ENCODE data around the gene TXNRD1. TPM values are rescaled to one million over a fixed set of nuclear protein-coding genes. Genes with fewer than 3 reads are reported as not detected.

TXNRD1 gene
- total RNA-seq, 1 experiment from 2014 or later: 180 TPM

GRCh38 chr12:104372061-104372720 is 156.6 kb downstream of the TXNRD1 start:
- DNase-seq: no peak
- H3K27me3 ChIP-seq (ENCODE audit: control insufficient read depth, insufficient read depth, low read length): no peaks in the 10 kb centered on the region
- no peak overlapping the region for H3K4me3 ChIP-seq (ENCODE audit: insufficient read depth, low read depth, low read length)
- H3K36me3 ChIP-seq (replicated peaks; ENCODE audit: control insufficient read depth, insufficient read depth, low read length): no peaks in the 10 kb centered on the region

DNA sequence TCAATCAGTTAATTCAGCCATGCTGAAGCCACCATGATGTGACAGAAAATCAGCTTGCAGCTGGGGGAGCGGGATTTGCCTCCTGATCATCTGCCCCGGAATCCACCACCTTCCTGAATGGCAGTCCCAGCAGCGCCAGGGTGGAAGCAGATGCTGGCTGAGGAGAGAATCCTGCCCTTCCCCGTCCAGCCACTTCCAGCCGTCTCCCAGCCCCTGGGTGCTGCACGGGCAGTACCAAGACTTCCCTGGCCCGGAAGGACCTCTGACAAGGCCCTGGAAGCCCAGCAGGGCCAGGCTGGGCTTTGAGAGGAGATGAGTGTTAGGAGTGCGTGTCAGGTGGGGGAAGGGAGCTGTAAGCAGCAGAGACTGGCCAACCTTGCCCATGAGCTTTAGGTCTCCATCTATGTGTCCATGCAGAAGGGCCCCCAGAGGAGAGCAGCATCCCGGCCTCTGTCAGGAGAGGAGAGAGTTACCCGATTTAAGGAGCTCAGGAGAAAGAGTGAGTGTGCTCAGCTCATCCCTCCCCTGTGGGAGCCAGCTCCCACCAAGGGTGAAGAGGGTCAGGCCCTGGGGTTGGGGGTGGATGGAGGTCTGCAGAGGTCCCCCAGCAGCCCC is 157.2 kb downstream of the TXNRD1 start:
- Histone ChIP-seq H3K27me3 (ENCODE audit: control insufficient read depth, insufficient read depth, low read length) (no peaks in the 10 kb centered on the region), H3K4me3 (ENCODE audit: insufficient read depth, low read depth, low read length) (no peak overlapping the region), H3K36me3 (replicated peaks; ENCODE audit: control insufficient read depth, insufficient read depth, low read length) (no peaks in the 10 kb centered on the region)
- DNase-seq: no peak

DNA sequence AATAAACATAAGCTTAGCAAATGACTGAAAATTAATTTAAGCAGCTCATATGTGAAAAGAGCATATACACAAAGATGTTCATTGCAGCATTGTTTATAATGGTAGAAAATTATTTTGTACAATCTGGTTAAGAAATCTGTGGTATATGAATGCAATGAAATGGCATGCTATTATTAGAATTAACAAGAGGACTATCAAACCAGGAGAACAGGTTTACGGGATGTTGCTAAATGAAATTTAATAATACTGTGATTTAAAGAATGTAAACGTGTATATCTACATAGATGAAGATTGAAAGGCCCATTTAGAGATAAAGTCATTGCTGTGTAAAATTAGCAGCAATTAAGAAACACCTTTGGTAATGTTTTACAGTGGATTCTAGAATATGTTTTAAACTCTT is 158.5 kb downstream of the TXNRD1 start:
- no peak for DNase-seq
- H3K4me3 ChIP-seq (ENCODE audit: insufficient read depth, low read depth, low read length): no peak overlapping the region
- H3K27me3 ChIP-seq (ENCODE audit: control insufficient read depth, insufficient read depth, low read length): no peaks in the 10 kb centered on the region
- H3K36me3 ChIP-seq (replicated peaks; ENCODE audit: control insufficient read depth, insufficient read depth, low read length): no peaks in the 10 kb centered on the region

- H3K4me3 ChIP-seq (ENCODE audit: insufficient read depth, low read depth, low read length): no peak overlapping the region
- H3K27me3 ChIP-seq (ENCODE audit: control insufficient read depth, insufficient read depth, low read length): no peaks in the 10 kb centered on the region
- no peak for DNase-seq
- H3K36me3 ChIP-seq (replicated peaks; ENCODE audit: control insufficient read depth, insufficient read depth, low read length): no peaks in the 10 kb centered on the region
Observed at GRCh38 chr12:104374806-104375205, 159.2 kb downstream of the TXNRD1 start.

DNA sequence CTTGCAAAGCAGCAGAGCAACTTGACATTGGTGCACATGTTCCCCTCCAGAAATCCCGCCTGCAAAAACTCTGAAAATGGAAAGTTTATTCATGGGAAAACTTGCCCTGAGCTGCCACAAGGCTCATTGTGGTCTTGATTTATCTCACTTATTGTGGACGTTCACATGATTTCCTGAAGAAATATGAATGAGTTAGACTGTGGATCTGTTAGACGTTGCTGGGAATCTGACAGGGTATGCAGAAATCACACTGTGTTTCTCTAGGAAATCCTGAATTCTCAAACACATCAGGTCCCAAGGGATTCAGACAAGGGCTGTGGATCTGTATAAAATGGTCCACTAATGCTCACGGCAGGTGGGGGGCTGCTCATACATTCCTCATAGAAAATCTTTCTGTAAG is 160.2 kb downstream of the TXNRD1 start:
- no peak for DNase-seq
- H3K27me3 ChIP-seq (ENCODE audit: control insufficient read depth, insufficient read depth, low read length): no peaks in the 10 kb centered on the region
- no peak overlapping the region for H3K4me3 ChIP-seq (ENCODE audit: insufficient read depth, low read depth, low read length)
- no peaks in the 10 kb centered on the region for H3K36me3 ChIP-seq (replicated peaks; ENCODE audit: control insufficient read depth, insufficient read depth, low read length)

GRCh38 chr12:104376650-104377513 is 161.3 kb downstream of the TXNRD1 start:
- Histone ChIP-seq H3K4me3 (ENCODE audit: insufficient read depth, low read depth, low read length) (no peak overlapping the region), H3K27me3 (ENCODE audit: control insufficient read depth, insufficient read depth, low read length) (no peaks in the 10 kb centered on the region), H3K36me3 (replicated peaks; ENCODE audit: control insufficient read depth, insufficient read depth, low read length) (no peaks in the 10 kb centered on the region)
- no peak for DNase-seq

GRCh38 chr12:104377514-104377812 is 161.9 kb downstream of the TXNRD1 start:
- H3K36me3 ChIP-seq (replicated peaks; ENCODE audit: control insufficient read depth, insufficient read depth, low read length): no peaks in the 10 kb centered on the region
- no peak overlapping the region for H3K4me3 ChIP-seq (ENCODE audit: insufficient read depth, low read depth, low read length)
- no peak for DNase-seq
- H3K27me3 ChIP-seq (ENCODE audit: control insufficient read depth, insufficient read depth, low read length): no peaks in the 10 kb centered on the region

DNA sequence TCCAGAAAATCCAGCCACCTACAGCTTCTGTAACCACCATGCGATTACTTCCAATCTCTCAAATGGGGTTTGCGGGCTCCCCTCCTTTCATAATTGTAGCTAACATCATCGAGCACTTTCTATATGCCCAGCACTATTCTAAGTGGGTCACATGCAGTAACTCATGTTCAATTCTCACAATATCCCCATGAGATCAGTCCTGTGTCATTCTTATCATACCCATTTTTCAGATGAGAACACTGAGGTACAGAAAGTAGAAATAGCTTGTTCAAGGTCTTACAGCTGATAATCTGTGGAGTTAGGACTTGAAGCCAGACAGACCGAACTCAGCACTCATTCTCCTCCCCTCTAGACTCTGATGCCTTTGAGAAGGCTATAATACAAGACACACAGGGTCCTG is 162.8 kb downstream of the TXNRD1 start:
- Histone ChIP-seq H3K36me3 (replicated peaks; ENCODE audit: control insufficient read depth, insufficient read depth, low read length) (no peaks in the 10 kb centered on the region), H3K4me3 (ENCODE audit: insufficient read depth, low read depth, low read length) (no peak overlapping the region)

DNA sequence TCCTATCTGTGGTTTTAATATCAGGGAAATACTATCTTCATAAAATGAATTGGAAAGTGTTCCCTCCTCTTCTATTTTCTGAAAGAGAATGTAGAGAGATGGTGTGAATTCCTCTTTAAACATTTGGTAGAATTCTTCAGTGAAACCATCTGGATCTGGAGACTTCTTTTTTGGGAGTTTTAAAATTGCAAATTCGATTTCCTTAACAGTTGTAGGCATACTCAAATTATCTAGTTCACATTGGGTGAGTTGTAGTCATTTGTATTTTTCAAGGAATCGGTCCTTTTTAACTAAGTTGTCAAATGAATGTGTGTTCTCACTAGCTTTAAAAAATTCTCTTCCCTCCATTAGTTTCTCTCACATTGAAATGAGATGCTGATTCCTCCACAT is 165.8 kb downstream of the TXNRD1 start:
- no peak for DNase-seq
- Histone ChIP-seq H3K36me3 (replicated peaks; ENCODE audit: control insufficient read depth, insufficient read depth, low read length) (no peaks in the 10 kb centered on the region), H3K27me3 (ENCODE audit: control insufficient read depth, insufficient read depth, low read length) (no peaks in the 10 kb centered on the region), H3K4me3 (ENCODE audit: insufficient read depth, low read depth, low read length) (no peak overlapping the region)

More for the DNA sequence above, 162.8 kb downstream of the TXNRD1 start:
- DNase-seq: no peak
- no peaks in the 10 kb centered on the region for H3K27me3 ChIP-seq (ENCODE audit: control insufficient read depth, insufficient read depth, low read length)

GRCh38 chr12:104381731-104382480 is 166.3 kb downstream of the TXNRD1 start:
- Histone ChIP-seq H3K27me3 (ENCODE audit: control insufficient read depth, insufficient read depth, low read length) (no peaks in the 10 kb centered on the region), H3K36me3 (replicated peaks; ENCODE audit: control insufficient read depth, insufficient read depth, low read length) (no peaks in the 10 kb centered on the region), H3K4me3 (ENCODE audit: insufficient read depth, low read depth, low read length) (no peak overlapping the region)
- peak; percentile 86 for DNase-seq

- Histone ChIP-seq H3K4me3 (ENCODE audit: insufficient read depth, low read depth, low read length) (no peak overlapping the region), H3K36me3 (replicated peaks; ENCODE audit: control insufficient read depth, insufficient read depth, low read length) (no peaks in the 10 kb centered on the region), H3K27me3 (ENCODE audit: control insufficient read depth, insufficient read depth, low read length) (no peaks in the 10 kb centered on the region)
- DNase-seq: no peak
Observed at GRCh38 chr12:104384141-104384880, 168.7 kb downstream of the TXNRD1 start.

DNA sequence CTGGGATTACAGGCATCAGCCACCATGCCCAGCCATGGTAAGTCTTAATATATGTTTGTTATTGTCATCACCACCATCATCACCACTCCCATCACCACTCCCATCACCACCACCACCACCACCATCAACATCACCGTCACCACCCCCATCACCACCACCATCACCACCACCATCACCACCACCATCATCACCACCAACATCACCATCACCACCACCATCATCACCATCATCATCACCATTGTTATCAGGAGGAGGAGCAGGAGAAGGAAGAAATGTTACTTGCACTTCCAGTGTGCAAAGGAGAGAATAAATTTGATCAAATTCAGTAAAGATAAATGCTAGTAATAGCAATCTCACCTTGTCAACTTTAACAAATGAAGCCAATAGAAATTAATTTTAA is 169.9 kb downstream of the TXNRD1 start:
- H3K36me3 ChIP-seq (replicated peaks; ENCODE audit: control insufficient read depth, insufficient read depth, low read length): no peaks in the 10 kb centered on the region
- H3K27me3 ChIP-seq (ENCODE audit: control insufficient read depth, insufficient read depth, low read length): no peaks in the 10 kb centered on the region
- no peak for DNase-seq
- no peak overlapping the region for H3K4me3 ChIP-seq (ENCODE audit: insufficient read depth, low read depth, low read length)

GRCh38 chr12:104386461-104386860 is 170.9 kb downstream of the TXNRD1 start:
- Histone ChIP-seq H3K36me3 (replicated peaks; ENCODE audit: control insufficient read depth, insufficient read depth, low read length) (no peaks in the 10 kb centered on the region), H3K27me3 (ENCODE audit: control insufficient read depth, insufficient read depth, low read length) (no peaks in the 10 kb centered on the region), H3K4me3 (ENCODE audit: insufficient read depth, low read depth, low read length) (no peak overlapping the region)
- DNase-seq: no peak

DNA sequence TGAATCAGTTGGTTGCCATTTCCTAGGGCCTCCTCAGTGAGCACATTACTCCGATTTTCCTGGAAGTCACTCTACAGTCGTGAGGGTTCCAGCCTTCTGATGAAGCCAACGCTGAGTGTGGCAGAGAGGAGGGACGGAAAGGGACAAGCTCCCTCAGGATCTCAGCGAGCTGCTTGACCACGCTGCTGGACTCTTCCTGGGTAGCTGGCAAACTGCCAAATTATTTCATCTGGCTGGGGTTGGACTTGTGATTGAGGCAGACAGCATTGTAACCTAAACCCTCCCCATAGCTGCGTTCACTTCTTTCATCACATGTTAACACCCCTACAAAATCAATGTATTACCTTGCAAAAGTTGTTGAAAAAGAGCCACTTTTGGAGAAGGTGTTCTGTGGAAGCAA is 171.6 kb downstream of the TXNRD1 start:
- Histone ChIP-seq H3K27me3 (ENCODE audit: control insufficient read depth, insufficient read depth, low read length) (no peaks in the 10 kb centered on the region), H3K36me3 (replicated peaks; ENCODE audit: control insufficient read depth, insufficient read depth, low read length) (no peaks in the 10 kb centered on the region), H3K4me3 (ENCODE audit: insufficient read depth, low read depth, low read length) (no peak overlapping the region)
- no peak for DNase-seq
